SU-DHL-6 (cell line): ENCODE data around the gene CCDC92B.

ENCODE experiments used
- EZH2phosphoT487 ChIP-seq: fragments of 200-600 bp; sonication (generic), shearing (Covaris generic); conservative IDR thresholded peaks from 2 replicates; pipeline ENCODE4 v1.6.1; 2018; ENCODE audit warnings: mild to moderate bottlenecking, antibody characterized with exemption, low read length, moderate library complexity, mixed read lengths
- TF ChIP-seq, protein P1 (sequence below): fragments of 200-600 bp; sonication (generic); IDR thresholded peaks from one replicate; pipeline ENCODE4 v1.5.1; 2017; ENCODE audit warnings: antibody characterized with exemption, mild to moderate bottlenecking, low read length, moderate library complexity; ENCODE audit not compliant: insufficient read depth, poor library complexity, severe bottlenecking

DNA sequence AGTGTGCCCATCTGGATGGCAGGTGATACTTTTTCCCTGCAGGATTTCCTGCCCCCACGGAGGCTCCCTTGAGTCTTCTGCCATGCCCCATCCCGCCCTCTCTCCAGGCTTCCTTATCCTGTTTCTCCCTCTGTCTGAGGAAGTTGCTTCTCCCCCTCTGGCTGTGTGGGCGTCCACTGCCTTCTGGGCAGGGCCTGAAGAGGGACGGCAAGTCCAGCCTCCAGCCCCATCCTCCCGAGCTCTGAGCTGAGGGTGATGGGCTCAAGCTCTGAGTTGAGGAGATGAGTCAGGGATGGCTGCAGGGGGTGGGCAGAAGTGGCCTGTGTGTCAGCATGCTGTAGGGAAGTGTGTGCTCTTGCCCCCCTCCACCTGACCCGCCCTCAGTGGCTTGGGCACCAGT lies 32.6 kb upstream of the CCDC92B start:
- TF ChIP-seq, protein P1, sequence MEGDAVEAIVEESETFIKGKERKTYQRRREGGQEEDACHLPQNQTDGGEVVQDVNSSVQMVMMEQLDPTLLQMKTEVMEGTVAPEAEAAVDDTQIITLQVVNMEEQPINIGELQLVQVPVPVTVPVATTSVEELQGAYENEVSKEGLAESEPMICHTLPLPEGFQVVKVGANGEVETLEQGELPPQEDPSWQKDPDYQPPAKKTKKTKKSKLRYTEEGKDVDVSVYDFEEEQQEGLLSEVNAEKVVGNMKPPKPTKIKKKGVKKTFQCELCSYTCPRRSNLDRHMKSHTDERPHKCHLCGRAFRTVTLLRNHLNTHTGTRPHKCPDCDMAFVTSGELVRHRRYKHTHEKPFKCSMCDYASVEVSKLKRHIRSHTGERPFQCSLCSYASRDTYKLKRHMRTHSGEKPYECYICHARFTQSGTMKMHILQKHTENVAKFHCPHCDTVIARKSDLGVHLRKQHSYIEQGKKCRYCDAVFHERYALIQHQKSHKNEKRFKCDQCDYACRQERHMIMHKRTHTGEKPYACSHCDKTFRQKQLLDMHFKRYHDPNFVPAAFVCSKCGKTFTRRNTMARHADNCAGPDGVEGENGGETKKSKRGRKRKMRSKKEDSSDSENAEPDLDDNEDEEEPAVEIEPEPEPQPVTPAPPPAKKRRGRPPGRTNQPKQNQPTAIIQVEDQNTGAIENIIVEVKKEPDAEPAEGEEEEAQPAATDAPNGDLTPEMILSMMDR: no peak
- no peak for TF ChIP-seq EZH2phosphoT487
